ENCODE data around the gene ROCK2. TPM values are rescaled to one million over a fixed set of nuclear protein-coding genes. Genes with fewer than 3 reads are reported as not detected.

Gene ROCK2
- total RNA-seq, 4 donors from 2014 or later: 110 to 197 (median 155) TPM

GRCh38 chr2:11214770-11215169 is 129.7 kb downstream of the ROCK2 start:
- ATAC-seq (ENCODE audit: low FRiP score) (no peak), DNase-seq (ENCODE audit: low spot score) (no peak)
- no peak for TF ChIP-seq CTCF (IDR thresholded peaks at IDR 0.05)

GRCh38 chr2:11213975-11214374 is 130.5 kb downstream of the ROCK2 start:
- ATAC-seq (ENCODE audit: low FRiP score) (no peak), DNase-seq (ENCODE audit: low spot score) (no peak)
- TF ChIP-seq CTCF (IDR thresholded peaks at IDR 0.05): no peak

- no peak for DNase-seq (ENCODE audit: low spot score)
- no peak for ATAC-seq (ENCODE audit: low FRiP score)
- no peak for TF ChIP-seq CTCF (IDR thresholded peaks at IDR 0.05)
Measured at GRCh38 chr2:11213090-11213638, 131.3 kb downstream of the ROCK2 start.

GRCh38 chr2:11212645-11213044 is 131.8 kb downstream of the ROCK2 start:
- TF ChIP-seq CTCF (IDR thresholded peaks at IDR 0.05): no peak
- ATAC-seq (ENCODE audit: low FRiP score): no peak
- no peak for DNase-seq (ENCODE audit: low spot score)

- no peak for TF ChIP-seq CTCF (IDR thresholded peaks at IDR 0.05)
- ATAC-seq (ENCODE audit: low FRiP score) (no peak), DNase-seq (ENCODE audit: low spot score) (no peak)
Measured at GRCh38 chr2:11208083-11208482, 136.4 kb downstream of the ROCK2 start.

GRCh38 chr2:11203480-11203879 is 141.0 kb downstream of the ROCK2 start:
- ATAC-seq (ENCODE audit: low FRiP score) (no peak), DNase-seq (ENCODE audit: low spot score) (no peak)
- TF ChIP-seq CTCF (IDR thresholded peaks at IDR 0.05): no peak

- ATAC-seq (ENCODE audit: low FRiP score) (no peak), DNase-seq (ENCODE audit: low spot score) (no peak)
- no peak for TF ChIP-seq CTCF (IDR thresholded peaks at IDR 0.05)
Measured at GRCh38 chr2:11201969-11202368, 142.5 kb downstream of the ROCK2 start.

Data from omental fat pad (tissue), 4 donors.